Skeletal muscle tissue (tissue), 4 donors: ENCODE data around the gene CIRBP. TPM values are rescaled to one million over a fixed set of nuclear protein-coding genes. Genes with fewer than 3 reads are reported as not detected.
A peak's percentile ranks its signal among the peaks of the same experiment; 100 is the strongest.
"Not testable (repeated sequence)": the region's sequence is repeated elsewhere in the genome, so short reads cannot be mapped to it uniquely, and the experiment has no call there.

Experiments used
- H3K27ac ChIP-seq: one replicate; pipeline ENCODE4 v1.7.0; 2013; ENCODE audit warnings: mild to moderate bottlenecking, low read depth, low read length, inconsistent platforms
- H3K27me3 ChIP-seq, 3 donors: one replicate each; pipeline ENCODE4 v1.7.0; 2013; ENCODE audit warnings: low read length in 3 of 3; ENCODE audit not compliant: control insufficient read depth in 3 of 3, insufficient read depth in 3 of 3
- H3K36me3 ChIP-seq, 3 donors: one replicate each; pipeline ENCODE4 v1.7.0; 2013; ENCODE audit warnings: low read length in 3 of 3; ENCODE audit not compliant: control insufficient read depth in 3 of 3, insufficient read depth in 3 of 3
- H3K4me1 ChIP-seq, 3 donors: one replicate each; pipeline ENCODE4 v1.7.0; 2013; ENCODE audit warnings: low read length in 3 of 3, mild to moderate bottlenecking in 3 of 3; ENCODE audit not compliant: control insufficient read depth in 3 of 3, insufficient read depth in 3 of 3
- H3K4me3 ChIP-seq, 3 donors: one replicate each; pipeline ENCODE4 v1.7.0; 2013; ENCODE audit warnings: low read length in 3 of 3
- H3K9ac ChIP-seq, 3 donors: one replicate each; pipeline ENCODE4 v1.7.0; 2013; ENCODE audit warnings: low read length in 3 of 3, mild to moderate bottlenecking in 3 of 3, moderate library complexity in 2 of 3, low read depth in 1 of 3
- H3K9me3 ChIP-seq, 3 donors: one replicate each; pipeline ENCODE4 v1.7.0; 2013; ENCODE audit warnings: low read length in 3 of 3; ENCODE audit not compliant: control insufficient read depth in 3 of 3
- total RNA-seq: library from RNA; depleted of rRNA; stranded (reverse); fragments of >200 nt; gene quantifications from one replicate; pipeline ENCODE4 v1.2.3, GENCODE V29; 2014
- donor health status: Osteomylitis.

The CIRBP gene
- total RNA-seq, 1 donor from 2014 or later = 413 TPM

DNA sequence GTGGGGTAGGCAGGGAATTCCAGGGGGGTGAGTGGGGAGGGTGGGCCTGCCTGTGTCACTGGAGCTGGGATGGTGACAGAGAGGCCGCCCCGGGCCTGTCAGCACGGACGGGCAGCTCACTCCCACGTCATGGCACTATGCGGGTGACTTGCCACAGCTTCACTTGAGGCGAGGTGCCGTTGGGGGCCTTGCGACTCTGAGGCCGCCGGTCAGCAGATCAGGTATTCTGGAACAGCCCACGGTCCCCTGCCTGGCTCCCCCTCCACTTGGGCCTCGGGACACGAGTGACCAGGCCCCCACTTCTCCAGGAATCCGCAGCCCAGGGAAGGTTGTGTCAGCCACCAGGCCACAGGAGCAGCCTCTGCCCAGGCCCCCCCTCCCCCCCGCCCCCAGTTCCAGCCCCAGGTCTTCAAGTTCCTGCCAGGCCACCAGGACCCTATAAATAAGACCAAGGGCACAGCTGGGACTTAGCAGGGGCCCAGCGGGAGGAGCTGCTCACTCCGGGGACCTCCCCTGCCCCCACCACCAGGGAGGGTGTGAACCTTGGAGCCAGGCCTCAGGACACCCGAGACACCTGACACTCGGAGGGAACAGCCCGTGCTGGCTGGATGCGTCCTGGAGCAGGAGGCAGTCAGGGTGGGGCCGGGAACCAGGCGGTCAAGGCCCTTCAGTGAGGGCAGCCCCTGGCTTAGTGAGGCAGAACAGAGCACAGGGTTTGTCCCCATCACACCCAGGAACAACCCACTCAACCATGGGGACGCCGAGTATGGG lies 23.5 kb upstream of the CIRBP start:
- Histone ChIP-seq H3K9ac (peak overlapping the region; percentile 77 to 94 (median 81)), H3K4me1 (peaks cover 56 to 65% (median 63%) of the 10 kb centered on the region in 3 donors), H3K27me3 (no peaks in the 10 kb centered on the region), H3K4me3 (peak overlapping the region; percentile 14 to 32 (median 29)), H3K9me3 (no peaks in the 10 kb centered on the region), H3K27ac (peak overlapping the region; percentile 100), H3K36me3 (no peaks in the 10 kb centered on the region)

DNA sequence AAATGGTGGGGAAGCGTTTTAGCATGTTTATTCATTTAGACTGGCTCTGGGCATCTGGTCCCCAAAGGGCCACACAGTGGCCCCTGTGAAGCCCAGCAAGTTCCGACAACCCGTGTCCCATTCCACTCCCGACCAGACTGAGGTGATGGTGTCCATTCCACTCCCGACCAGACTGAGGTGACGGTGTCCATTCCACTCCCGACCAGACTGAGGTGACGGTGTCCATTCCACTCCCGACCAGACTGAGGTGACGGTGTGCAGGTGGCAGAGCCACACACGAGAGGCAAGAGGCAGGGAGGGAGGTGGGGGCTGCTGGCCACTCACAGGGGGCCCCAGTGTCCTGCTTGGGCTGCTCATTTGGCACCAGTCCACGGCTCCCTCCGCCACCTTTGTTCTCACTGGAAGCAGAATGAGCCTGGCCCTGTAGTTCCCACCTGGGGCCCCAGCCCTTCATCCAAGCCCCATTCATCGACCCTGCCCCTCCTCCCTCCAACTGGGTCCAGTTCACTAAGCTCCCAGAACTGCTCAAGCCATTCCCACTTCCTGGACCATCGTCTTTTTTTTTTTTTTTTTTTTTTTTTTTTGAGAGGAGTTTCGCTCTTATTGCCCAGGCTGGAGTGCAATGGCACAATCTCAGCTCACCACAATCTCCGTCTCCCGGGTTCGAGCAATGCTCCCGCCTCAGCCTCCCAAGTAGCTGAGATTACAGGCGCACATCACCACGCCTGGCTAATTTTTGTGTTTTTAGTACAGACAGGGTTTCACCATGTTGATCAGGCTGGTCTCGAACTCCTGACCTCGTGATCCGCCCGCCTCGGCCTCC lies 22.7 kb upstream of the CIRBP start:
- H3K9me3 ChIP-seq, H3K36me3 ChIP-seq, H3K27me3 ChIP-seq: not testable (repeated sequence)
- peak overlapping the region; percentile 14 to 24 (median 22) for H3K4me3 ChIP-seq
- peak overlapping the region; percentile 51 to 72 (median 67) for H3K9ac ChIP-seq
- peak overlapping the region; percentile 100 for H3K27ac ChIP-seq
- H3K4me1 ChIP-seq = peaks cover 54 to 61% (median 60%) of the 10 kb centered on the region in 3 donors

DNA sequence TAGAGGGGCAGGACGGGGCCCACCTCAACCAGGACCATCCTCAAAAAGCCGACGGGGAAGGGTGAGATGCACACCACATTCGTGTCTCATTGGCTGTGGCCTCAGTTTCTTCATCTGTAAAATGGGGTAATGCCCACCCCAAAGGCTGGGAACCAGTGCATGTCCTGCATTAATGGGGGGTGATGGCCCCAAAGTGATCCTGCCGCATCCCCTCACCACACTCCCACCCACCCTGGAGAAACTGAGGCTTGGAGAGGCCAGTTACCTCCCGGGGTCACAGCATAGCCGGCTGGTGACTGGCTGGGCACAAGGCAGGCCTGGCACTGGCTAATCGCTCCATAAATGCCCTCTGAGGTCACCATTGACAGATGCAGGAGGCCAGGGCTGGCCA lies 21.4 kb upstream of the CIRBP start:
- Histone ChIP-seq H3K27me3 (no peaks in the 10 kb centered on the region), H3K4me3 (peak overlapping the region; percentile 31 to 73 (median 70)), H3K27ac (peak overlapping the region; percentile 100), H3K4me1 (peaks cover 52 to 66% (median 65%) of the 10 kb centered on the region in 3 donors), H3K9me3 (no peaks in the 10 kb centered on the region), H3K36me3 (peaks cover 0 to 9% (median 1%) of the 10 kb centered on the region in 3 donors), H3K9ac (peak overlapping the region; percentile 66 to 94 (median 90))

DNA sequence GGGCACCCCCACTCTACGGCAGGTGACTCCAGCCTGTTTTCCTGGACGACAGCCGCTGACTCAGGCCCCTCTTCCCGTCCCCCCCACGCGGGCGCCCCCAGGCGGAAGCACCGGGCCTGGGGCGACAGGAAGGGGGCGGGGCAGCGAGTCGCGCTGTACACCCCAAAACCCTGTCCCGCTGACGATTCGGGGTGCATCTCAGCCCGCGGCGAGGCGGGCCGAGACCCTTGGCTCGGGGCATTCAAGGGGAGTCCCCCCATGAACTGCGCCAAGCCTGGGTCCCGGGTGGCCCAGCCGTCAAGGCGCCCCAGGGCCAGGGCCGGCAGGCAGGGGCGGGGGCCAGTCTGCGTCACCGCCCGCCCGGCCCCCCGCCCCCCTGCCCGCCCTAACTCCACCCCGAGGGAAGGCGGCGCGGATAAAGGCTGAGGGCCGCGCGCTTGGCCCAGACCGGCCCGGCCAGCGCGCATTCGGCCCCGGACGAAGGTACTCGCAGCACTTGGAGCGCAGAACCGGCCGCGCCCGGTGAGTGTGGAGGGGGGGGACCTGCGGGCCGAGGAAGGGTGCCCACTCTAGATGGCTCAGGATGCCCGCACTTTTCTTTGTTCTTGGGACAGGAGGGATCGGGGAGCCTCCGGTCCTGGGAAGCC lies 20.9 kb upstream of the CIRBP start, which contains the start of gene MIDN:
MIDN (plus strand) TSS at position 445 of the 647 bp plus-strand sequence. CDS start 1,714 bp downstream, outside the sequence.
- H3K9ac ChIP-seq = peak within 1 kb of the TSS; percentile 88 to 94 (median 90)

DNA sequence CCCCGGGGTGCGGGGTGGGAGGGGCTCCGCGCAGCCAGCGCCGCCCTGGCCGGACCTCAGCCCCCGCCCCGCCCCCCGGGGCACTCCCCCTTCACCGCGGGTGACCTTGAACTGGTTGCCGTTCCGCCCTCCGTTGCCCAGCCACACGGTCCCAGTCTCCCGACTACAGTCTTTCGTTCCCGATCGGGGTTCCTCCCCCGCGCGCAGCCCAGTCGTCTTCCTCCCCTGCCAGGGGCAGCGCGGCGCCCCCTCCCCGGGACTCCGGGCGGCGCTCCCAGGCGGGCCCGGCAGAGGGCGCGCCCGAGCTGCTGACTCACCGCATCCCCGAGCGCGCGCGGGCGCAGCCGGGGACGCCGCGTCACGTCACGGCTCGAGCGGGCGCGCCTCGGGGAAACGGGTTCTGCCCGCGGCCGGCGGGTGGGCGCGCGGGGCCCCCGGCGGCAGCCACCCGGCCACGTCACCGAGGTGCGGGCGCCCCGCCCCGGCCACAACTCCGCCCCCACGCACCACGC lies 20.3 kb upstream of the CIRBP start:
- H3K4me3 ChIP-seq = peak overlapping the region; percentile 52 to 79 (median 72)
- no peaks in the 10 kb centered on the region for H3K27me3 ChIP-seq
- peak overlapping the region; percentile 88 to 94 (median 90) for H3K9ac ChIP-seq
- peak overlapping the region; percentile 100 for H3K27ac ChIP-seq
- H3K4me1 ChIP-seq = peaks cover 45 to 63% (median 61%) of the 10 kb centered on the region in 3 donors
- no peaks in the 10 kb centered on the region for H3K9me3 ChIP-seq
- H3K36me3 ChIP-seq = peaks cover 1 to 9% (median 2%) of the 10 kb centered on the region in 3 donors

More for the DNA sequence above, 20.9 kb upstream of the CIRBP start, which contains the start of gene MIDN:
- Histone ChIP-seq H3K36me3 (peaks cover 0 to 9% (median 1%) of the 10 kb centered on the region in 3 donors), H3K4me3 (peak within 1 kb of the TSS; percentile 56 to 79 (median 72)), H3K4me1 (peaks cover 47 to 63% (median 61%) of the 10 kb centered on the region in 3 donors), H3K27me3 (no peaks in the 10 kb centered on the region), H3K9me3 (no peaks in the 10 kb centered on the region), H3K27ac (peak within 1 kb of the TSS; percentile 100)

DNA sequence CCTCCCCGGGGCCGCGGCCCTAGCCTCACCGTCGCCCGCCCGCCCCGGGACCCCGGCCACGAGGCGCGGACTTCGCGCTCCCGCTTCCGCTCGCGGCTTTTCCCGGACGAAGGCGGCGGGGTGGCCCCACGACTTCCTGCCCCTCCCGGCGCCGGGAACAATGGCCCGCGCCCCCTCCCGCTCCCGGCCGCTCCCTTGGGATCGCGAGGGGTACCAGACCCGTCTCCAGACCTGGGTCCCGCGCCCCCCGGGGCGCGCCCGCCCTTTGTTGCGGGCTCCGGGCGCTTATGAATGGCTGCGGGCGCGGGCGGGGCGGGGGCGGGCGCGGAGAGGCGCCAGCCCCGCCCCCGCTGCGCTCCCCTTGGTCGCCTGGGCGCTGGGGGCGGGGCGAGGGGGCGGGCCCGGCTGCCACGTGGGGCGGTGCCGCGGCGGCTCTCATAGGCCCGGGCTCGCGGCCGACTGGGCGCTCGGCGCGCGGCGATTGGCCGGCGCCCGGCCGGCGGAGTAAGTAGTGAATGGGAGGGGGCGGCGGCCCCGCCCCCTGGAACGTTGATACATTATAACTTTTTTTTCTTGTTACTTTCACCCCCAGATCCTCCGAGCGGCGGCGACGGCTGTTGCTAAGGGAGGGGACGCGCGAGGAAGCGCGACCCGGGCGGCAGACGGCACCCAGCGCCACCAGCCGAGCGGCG lies 19.7 kb upstream of the CIRBP start:
- Histone ChIP-seq H3K4me1 (peaks cover 46 to 63% (median 61%) of the 10 kb centered on the region in 3 donors), H3K4me3 (peak overlapping the region; percentile 54 to 74 (median 72)), H3K9me3 (no peaks in the 10 kb centered on the region), H3K9ac (peak overlapping the region; percentile 74 to 90 (median 88)), H3K27me3 (no peaks in the 10 kb centered on the region), H3K27ac (peak overlapping the region; percentile 100), H3K36me3 (peaks cover 3 to 14% (median 7%) of the 10 kb centered on the region in 3 donors)

DNA sequence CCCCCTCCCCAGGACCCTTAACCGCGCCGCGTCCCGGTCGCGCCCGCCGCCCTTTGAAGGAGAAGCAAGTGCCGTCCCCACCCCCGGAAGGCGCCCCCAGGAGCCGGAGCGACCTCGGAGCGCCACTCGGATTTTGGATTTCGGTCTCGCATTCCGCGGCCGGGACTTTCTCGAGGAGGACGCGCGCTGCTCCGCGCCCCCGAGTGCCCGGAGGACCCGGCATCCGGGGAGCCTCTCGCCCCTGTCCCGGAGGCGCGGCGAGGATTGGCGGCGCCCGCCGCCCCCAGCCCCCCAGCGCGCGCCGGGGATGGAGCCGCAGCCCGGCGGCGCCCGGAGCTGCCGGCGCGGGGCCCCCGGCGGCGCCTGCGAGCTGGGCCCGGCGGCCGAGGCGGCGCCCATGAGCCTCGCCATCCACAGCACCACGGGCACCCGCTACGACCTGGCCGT lies 19.1 kb upstream of the CIRBP start:
- H3K4me1 ChIP-seq = peaks cover 45 to 63% (median 61%) of the 10 kb centered on the region in 3 donors
- peak overlapping the region; percentile 61 to 83 (median 74) for H3K9ac ChIP-seq
- no peaks in the 10 kb centered on the region for H3K27me3 ChIP-seq
- peak overlapping the region; percentile 100 for H3K27ac ChIP-seq
- H3K36me3 ChIP-seq = peaks cover 9 to 20% (median 13%) of the 10 kb centered on the region in 3 donors
- no peaks in the 10 kb centered on the region for H3K9me3 ChIP-seq
- peak overlapping the region; percentile 54 to 74 (median 72) for H3K4me3 ChIP-seq

DNA sequence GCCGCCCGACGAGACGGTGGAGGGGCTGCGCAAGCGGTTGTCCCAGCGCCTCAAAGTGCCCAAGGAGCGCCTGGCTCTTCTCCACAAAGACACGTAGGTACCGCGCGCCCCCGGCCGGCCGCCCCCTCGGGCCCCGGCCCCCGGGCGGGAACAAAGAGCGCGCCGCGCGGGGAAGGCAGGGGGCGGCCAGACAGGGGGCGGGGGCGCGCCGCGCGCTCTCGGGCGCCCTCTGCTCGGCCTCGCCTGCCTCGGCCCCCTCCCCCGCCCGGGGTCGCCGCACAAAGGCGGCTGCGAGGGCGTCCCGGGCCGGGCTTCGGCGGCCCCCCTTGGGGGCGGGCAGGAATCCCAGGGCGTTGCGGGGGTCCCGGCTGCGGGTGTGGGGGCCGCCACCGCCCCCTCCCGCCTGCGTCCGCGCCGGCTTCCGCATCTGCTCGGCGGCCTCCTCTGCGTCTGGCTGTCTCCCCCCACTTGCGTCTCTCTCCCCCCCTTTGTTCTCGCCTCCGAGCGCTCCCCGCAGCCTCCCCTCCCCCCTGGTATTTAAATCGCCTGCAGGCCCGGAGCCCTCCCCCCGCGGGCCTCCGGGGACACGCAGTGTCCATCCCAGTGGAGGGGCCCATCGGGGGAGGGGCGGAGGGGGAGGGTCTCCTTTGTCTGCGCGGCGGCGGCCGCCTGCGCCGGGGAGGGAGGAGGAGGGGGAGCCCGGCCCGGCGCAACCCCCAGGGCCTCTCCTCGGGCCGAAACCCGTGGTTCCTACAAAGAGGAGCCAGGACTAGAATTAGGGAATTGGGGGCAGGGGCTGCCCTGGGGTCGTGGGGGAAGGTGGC lies 18.5 kb upstream of the CIRBP start:
- Histone ChIP-seq H3K9me3 (no peaks in the 10 kb centered on the region), H3K4me3 (peak overlapping the region; percentile 69 to 74 (median 72)), H3K36me3 (peaks cover 15 to 26% (median 19%) of the 10 kb centered on the region in 3 donors), H3K27me3 (no peaks in the 10 kb centered on the region), H3K4me1 (peaks cover 46 to 63% (median 61%) of the 10 kb centered on the region in 3 donors), H3K9ac (peak overlapping the region; percentile 20 to 83 (median 69)), H3K27ac (peak overlapping the region; percentile 100)
